SH-SY5Y (cell line): ENCODE results near the gene MSH5.

Experiments used
- GATA2 ChIP-seq: IDR thresholded peaks from 2 replicates; pipeline ENCODE4 v1.6.1; 2011; ENCODE audit warnings: mild to moderate bottlenecking, low read depth, low read length
- GATA3 ChIP-seq: IDR thresholded peaks from 2 replicates; pipeline ENCODE4 v1.6.1; 2011; ENCODE audit warnings: low read depth, mild to moderate bottlenecking, low read length, moderate library complexity

Gene MSH5

DNA sequence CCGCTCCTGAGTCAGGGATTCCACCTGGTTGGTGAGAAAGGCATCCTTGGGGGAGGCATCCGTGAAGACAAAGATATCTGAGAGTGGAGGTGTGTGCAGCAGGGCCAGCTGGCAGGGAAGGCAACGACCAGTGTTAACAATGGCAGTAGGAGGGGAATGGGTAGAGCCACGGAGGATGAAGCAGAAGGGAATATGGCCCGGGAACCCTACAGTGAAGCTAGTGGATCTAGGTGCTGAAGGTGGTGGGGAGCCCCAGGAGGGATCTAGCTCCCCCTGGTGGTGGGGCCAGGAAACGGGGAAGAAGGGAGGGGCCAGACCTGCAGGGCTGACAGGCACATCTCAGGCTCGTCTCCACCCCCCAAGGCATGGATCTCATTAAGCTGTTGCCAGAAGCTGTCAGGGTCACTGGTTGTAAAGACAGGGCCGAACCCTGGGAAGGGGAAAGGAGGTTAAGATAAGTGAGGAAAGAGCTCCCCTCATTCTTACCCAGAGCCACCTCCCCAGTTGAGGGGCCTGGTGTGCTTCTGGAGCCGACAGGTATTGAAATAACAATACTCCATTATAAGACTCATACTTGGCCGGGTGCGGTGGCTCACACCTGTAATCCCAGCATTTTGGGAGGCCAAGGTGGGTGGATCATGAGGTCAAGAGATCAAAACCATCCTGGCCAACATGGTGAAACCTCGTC, 30.0 kb downstream of the MSH5 start:
- TF ChIP-seq GATA3 (no peak), GATA2 (no peak)

DNA sequence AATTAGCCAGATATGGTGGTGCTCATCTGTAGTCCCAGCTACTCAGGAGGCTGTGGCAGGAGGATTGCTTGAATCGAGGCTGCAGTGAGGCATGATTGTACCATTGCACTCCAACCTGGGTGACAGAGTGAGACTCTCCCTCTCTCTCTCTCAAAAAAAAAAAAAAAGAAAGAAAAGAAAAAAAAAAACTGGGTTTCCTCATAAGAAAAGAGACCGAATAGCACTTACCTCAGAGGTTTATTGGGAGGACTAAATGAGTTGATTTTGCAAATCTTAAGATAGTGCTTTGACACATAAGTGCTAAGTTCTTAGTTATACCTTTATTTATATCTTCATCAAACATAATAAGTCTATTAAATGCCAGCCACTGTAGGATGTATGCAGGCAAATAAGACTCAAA, 31.1 kb downstream of the MSH5 start:
- TF ChIP-seq GATA2, result no peak
- no peak for TF ChIP-seq GATA3

DNA sequence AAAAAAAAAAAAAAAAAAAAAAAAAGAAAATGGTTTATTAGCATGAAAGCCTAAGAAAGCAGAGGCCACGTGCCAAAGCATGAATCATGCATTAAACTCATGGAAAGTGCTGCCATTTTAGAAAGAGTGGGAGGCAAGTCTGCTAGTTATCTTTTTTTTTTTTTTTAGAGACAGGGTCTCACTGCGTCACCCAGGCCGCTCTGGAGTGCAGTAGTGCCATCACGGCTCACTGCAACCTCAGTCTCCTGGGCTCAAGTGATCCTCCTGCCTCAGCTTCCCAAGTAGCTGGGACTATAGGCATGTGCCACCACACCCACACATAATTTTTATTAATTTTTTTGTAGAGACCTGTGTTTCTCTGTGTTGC, 32.2 kb downstream of the MSH5 start:
- no peak for TF ChIP-seq GATA3
- TF ChIP-seq GATA2, result no peak

DNA sequence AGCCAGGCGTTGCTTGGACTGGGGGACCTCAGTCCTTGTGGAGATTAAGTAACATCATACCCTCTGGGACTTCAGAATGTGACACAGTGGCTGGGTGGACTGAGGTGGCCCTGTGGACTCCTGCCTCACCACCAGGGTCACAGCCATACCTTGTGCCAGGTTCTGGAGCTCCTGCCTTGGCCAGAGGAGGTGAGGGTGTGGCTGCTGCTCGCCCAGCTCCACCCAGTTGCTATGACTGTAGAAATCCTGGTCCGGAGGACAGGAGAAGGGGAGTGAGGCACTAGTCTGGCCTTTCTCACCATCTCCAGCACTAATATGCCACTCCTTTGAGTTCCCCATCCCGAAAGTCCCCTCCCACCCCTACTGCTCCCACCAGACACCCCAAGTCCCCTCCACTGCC, 35.4 kb downstream of the MSH5 start:
- no peak for TF ChIP-seq GATA3
- TF ChIP-seq GATA2, result no peak

DNA sequence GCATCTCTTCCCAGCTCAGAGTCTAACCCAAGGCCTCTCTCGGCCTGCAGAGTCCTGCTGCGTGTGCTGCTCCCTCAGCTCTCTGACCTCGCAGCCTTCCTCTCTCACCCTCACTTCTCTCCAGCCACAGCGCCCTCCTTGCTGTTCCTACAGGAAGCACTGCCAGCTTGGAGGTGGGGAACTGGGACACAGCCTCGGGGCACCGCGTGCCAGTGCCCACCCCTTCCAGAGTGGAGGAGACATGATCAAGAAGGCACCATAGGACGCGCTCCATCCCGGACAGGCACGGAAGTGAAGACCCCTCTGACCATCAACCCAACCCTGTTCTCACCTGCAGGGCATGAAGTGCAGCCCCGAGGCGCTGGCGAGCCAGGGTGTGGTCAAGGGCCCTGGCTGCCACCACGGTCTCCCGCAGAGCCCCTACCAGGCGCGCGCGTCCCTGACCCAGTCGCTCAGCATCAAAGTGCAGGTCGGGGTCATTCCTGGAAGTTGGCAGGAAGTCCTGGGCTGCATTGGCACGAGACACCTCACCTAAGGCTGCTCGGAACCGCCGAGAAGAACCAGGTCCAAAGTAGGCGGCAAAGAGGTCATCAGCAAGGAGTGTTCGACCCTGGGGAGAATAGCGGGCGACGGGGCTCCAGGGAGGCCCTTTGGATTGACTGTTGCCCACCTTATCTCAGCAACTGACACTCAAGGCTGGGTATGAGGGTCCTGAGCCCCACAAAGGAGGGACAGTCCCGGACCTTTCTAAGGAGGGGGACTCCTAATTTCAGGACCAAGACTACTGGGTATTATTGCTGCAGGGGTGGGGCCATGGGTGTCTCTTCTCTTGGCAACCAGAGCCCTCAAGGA, 36.1 kb downstream of the MSH5 start:
- TF ChIP-seq GATA3 (no peak), GATA2 (no peak)

DNA sequence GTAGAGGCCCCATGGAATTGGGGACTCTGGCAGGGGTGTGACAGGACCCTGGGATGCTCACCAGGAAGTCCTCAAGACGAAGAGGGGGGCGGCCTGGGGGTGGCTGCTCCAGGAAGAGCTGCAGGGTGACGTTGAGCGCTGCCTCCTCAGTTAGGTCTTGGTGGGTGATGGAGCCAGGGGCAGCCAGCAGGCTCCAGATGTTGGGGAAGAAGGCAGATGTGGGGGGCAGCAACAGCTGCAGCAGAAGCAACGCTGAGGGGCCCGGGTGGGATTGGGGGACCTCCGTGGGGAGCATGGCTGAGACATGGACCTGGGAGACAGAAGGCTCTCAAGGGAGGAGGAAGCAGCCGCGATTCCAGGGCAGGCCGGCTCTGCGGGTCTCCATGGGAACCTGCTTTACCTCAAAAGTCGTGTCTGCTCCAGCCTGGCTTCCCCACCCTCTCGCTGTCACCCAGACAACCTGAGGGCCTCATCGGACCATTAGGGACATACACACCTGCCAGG, 36.7 kb downstream of the MSH5 start:
- no peak for TF ChIP-seq GATA3
- TF ChIP-seq GATA2, result no peak

DNA sequence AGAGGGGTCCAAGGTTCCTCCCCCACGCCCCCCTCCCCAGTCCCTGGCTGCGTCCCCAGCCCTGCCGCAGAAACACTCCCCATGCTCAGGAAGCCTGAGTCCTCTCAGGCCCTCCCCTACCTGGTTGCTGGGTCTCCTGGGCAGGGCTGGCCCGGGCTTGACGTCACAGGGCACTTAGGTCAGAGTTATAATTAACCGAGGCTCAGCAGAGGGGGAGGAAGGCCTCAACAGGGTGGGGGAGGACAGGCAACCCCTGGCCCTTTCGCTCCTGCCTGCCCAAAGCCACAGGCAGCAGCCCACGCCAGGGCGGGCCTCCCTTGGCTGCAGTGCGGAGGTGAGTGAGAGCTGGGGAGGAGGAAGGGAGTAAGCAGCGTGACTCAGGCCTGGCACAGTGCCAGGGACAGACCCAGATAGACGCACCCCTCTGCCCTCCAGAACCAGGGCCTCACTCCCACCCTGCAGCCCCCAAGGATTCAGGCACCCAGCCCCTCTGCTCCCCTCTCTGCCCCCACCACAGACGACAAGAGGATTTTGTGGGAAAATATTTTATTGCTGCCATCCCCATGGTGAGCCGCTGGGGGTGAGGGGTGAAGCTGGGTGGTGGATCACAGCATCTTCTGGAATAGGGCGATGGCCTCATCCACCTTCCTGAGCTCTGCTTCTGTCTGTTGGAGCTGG, 37.3 kb downstream of the MSH5 start, which contains the start of gene VWA7:
Gene VWA7, minus strand, starts transcription at position 340 of the 678 bp plus-strand sequence. CDS start 549 bp downstream, outside the sequence.
- TF ChIP-seq GATA2 (no peak), GATA3 (no peak)

DNA sequence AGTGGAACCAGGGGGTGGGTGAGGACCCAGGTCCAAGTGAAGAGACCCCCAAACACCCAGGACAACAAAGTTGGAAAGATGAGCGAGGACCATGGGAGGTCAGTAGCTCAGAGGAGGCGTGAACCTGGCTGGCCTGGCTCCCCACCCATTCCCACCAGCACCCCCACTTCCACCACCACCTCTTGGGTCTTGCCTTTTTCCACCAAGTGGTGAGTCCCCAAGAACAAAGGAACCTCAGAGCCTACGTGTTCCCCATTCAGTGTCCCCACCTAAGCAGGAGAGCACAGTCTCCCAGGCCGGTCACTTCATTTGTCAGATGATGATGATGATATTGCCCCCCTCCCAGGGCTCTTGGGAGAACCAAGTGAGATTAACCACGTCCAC, 37.9 kb downstream of the MSH5 start:
- no peak for TF ChIP-seq GATA2
- TF ChIP-seq GATA3, result no peak

DNA sequence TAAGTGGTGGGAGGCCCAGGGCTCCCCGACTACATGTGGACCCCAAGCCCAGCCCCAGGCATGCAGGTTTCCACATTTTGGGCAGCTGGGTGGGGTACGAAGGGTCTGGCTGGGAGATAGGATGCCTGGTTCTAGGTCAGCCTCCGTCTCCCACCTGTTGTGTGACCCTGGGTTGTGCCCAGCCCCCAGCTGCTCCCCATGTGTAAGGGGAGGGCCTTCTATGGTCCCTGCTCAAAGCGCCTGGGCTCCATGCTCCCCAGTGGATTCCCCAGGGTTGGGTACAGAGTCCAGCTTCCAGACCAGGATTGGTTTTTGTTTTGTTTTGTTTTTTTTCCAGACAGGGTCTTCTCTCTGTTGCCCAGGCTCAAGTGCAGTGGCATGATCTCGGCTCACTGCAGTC, 38.4 kb downstream of the MSH5 start:
- no peak for TF ChIP-seq GATA2
- no peak for TF ChIP-seq GATA3

DNA sequence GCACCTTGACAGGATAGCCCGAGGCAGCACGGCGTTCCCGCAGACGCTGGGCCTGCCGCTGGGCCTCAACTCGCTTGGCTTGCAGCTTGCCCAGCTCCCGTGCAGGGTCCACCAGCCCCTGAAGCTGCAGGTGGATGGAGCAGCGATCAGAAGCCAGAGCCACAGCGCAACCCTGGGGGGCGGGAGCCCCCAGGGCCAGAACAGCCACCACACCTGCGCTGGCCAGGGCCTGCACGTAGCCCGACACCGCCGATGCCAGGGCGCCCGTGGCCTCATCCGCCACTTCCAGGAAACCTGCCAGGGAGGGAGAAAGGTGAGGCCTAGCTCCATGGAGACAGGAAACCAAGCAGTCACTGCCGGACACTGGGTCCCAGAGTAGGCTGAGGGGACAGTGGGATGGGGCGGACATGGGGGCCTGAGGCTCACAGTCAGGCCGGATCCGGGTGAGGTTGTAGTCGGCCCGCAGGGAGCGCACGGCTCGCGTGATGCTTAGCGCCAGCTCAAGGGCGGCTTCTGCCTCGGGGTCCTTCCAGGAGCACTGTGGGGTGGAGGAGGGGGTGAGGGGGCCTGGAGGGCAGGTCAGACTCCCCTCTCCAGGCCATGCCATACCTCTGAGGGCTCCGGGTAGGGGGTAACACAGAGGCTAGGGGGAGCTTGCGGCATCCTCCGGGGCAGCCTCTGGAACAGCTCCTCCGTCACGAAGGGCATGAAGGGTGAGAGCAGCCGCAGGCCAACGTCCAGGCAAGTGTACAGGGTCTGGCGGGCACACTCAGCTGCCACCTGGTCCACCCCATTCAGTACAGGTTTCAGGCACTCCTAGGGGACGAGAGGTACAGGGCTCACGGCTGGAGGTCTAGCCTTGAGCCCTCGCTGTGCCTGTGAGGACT, 39.4 kb downstream of the MSH5 start:
- no peak for TF ChIP-seq GATA2
- no peak for TF ChIP-seq GATA3

DNA sequence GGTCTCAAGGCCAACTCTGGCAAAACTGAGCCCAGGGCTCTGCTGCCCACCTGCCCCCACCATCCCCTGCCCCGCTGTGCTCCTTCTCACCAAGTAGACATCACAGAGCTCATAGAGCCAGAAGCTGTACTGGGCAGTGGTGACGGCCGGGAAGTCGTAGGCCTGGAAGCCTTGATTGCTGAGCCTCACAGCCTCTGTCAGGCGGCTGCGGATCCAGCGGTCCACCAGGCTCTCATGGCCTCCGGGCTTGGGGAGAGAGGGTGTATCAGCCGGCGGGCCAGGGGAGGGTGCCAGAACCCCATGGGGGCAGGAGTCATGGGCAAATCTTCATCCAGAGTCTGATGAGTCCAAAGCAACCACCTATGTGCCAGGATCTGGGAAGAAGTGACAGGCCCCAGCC, 40.1 kb downstream of the MSH5 start:
- TF ChIP-seq GATA3 (no peak), GATA2 (no peak)

DNA sequence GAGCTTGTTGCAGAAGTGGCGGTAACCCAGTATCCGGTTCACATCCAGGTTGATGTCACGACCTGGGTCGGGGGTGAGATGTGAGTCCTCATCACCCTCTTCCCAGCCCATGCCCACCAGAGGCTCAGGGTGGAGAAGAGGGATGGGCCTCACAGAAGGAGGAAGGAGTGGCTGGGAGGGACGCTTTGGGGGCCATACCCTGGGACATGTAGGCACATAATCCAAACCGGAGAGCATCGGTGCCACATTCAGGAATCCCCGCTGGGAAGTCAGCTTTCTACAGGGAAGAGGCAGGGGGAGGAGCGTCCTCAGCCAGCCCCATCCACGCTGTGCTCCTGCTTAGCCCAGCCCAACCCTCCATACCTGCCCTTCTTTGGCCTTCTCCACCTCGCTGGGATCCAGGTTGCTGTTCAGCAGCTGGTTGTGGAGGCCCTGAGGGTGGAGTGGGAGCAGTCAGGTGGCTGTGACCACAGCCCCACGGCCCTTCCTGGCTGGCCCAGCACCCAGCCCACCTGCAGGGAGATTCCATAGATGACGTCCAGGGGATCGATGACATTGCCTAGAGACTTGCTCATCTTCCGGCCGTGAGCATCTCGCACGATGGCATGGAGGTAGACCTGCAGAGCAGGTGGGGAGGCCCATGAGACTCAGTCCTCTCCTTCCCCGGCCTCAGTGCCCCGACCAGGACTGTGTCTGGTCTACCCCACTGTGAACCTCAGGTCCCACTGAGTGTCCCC, 40.9 kb downstream of the MSH5 start:
- TF ChIP-seq GATA3 (no peak), GATA2 (no peak)
